COLO829 (cell line): ENCODE data around the gene BRD9.
A peak's percentile ranks its signal among the peaks of the same experiment; 100 is the strongest.
"Not testable (repeated sequence)": the region's sequence is repeated elsewhere in the genome, so short reads cannot be mapped to it uniquely, and the experiment has no call there.

Experiments
- DNase-seq: peaks from one replicate; pipeline ENCODE4 v3.0.0; 2012; ENCODE audit warnings: low spot score

The BRD9 gene

DNA sequence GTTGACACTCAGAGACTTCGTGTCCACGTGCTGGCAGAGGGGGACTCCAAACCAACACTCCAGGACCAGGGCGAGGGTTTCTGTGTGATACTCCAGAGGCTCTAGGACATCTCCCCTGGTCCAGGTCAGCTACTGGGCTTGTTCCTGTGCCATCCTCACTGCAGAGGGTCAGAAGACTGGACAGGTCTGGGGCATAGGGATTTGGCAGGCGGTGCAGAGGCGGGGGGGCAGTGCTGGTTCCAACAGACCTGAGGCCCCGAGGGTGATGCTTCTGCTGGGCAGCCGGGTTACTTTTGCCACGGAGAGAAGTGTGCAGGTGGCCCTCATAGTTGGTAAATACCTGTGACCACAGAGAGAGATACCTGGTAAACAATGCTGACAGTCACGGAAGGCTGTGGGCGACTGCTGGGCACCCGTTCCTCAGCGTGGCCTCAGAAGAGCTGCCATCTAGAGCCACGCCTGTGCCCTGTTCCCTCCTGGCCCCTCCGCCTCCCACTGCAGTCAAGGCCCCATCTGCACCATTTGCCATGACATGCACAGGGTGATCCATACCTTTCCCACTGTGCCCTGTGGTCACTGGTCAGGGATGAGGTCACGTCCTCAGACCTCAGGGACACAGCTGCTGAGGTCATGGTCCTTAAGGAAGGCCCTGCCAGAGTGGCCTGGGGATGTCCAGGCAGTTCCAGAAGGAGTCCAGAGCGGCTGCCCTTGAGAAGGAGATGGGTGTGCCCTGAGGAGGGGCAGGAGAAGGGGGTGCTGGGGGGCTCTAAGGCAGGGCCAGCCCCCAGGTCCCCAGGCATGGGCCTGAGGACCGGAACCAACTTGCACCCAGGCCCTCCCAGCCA is 30.1 kb upstream of the BRD9 start:
- DNase-seq, result no peak

DNA sequence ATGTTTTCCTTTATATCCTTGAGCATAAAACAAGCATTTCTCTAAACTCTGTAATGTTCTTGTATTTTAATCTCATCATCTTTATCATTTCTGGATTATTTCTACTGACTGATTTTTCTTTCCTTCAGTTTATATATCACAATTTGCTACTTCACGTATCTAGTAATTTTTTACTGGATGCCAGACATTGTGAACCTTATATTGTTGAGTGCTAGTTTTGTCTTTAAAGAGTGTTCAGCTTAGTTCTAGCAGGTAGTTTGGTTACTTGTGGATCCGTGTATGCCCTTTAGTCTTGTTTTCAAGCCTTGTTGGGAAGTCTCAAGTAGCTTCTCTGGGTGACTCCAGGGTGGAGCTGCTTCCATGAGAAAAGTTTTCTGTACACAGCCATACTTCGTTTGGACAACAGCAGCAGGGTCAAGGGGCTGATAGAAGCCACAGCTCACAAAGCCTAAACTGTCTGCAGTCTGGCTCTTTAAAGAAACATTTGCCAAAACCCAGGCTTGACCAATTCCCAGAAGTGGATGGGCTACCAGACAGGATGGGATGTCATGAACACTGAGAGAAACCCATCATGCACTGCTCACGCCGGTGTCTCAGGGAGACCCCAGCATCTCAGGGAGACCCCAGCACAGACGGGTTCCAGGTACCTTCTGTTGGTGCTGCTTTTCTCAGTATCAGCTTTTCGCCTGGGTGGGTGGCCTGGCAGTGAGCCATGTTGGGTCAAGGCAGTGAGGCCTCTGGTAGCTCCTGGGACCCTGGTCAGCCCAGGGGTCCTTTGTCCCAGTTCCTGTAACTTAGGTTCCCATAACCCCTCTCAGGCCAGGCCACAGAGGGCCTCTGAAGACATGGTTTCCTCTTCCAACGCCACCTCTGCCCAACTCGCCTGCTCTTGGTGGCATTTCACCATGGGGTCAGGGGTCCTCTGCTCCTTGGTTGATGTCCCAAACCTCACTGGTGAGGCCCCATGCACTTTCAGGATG is 29.1 kb upstream of the BRD9 start:
- no peak for DNase-seq

GRCh38 chr5:920321-920720 is 27.7 kb upstream of the BRD9 start:
- DNase-seq, result no peak

DNA sequence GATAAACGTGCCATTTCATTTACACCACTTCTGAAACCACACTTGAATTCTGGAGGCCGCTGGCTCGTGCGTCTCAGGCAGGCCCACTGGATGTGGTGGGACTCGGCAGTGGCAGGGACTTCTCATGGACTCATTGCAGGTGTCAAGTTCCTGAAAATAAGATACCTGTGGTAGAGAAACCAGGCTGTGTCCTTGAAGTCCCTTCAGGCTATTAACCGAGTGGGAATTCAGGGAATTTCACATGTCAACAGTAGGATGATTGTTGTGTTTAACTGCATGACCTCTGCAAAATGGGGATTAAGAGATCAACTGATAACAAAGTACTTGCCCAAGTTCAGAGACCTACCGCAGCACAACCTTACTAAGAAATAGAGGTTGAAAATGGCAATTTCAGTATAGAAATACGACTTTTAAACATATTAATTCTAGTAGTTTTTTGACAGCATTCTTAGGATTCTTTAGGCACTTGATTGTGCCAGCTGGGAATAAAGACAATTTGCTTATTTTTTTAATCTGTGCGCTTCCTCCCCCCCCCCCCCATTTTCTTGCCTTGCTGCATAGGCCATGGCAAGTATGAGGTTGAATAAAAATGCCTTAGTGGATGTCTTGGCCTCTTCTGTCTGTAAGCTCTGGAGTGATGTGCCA is 26.9 kb upstream of the BRD9 start:
- peak; percentile 46 for DNase-seq

- DNase-seq, result not testable (repeated sequence)
Observed at GRCh38 chr5:918717-919116, 26.1 kb upstream of the BRD9 start.

- no peak for DNase-seq
Observed at GRCh38 chr5:916441-917293, 24.1 kb upstream of the BRD9 start.

DNA sequence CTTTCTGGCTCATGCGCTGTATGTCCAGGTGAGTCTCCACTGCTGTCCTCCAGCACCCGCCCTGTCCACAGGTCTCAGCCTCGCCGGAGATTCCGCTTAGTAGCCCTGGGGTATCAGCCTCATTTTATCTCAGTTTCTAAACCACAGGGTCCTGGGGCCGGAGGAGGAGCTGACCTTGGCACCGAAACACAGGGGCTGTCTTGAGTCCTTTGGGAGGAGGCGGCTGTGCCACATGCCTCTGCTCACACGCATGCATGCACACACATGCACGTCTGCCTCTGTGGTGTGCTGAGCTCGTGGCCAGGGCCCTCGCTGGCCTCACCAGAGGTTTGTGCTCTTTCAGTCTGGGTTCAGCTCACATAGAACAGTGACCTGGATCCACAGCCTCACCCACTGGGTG is 23.3 kb upstream of the BRD9 start:
- DNase-seq, result no peak

DNA sequence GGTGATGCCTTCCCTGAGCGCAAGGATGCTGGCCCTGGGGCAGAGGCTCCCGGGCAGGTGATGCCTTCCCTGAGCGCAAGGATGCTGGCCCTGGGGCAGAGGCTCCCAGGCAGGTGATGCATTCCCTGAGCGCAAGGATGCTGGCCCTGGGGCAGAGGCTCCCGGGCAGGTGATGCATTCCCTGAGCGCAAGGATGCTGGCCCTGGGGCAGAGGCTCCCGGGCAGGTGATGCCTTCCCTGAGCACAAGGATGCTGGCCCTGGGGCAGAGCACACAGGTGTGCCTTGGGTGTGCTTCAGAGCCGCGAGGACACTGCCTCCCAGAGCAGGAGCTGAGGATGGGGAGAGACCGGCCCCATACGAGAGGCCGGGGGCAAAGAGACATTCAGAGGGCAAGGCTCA is 22.7 kb upstream of the BRD9 start:
- DNase-seq, result not testable (repeated sequence)

- no peak for DNase-seq
Observed at GRCh38 chr5:914612-915011, 22.0 kb upstream of the BRD9 start.

DNA sequence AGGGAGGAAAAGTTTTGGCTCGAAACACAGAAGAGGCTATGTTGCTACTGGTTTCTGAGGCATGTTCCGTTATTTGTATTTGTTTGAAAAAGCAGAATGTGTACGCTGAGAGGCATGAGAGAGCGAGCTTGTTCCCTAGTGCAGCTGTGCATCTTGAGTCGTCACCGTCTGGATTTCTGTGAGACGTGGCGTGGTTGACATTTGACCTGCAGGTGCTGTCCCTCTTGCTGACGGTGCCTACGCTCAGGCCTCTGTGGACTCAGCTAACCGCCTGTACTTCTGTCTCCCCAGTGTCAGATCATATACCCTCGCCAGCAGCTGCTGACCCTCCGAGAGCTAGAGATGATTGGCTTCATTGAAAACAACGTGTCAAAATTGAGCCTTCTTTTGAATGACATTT is 21.6 kb upstream of the BRD9 start:
- no peak for DNase-seq

DNA sequence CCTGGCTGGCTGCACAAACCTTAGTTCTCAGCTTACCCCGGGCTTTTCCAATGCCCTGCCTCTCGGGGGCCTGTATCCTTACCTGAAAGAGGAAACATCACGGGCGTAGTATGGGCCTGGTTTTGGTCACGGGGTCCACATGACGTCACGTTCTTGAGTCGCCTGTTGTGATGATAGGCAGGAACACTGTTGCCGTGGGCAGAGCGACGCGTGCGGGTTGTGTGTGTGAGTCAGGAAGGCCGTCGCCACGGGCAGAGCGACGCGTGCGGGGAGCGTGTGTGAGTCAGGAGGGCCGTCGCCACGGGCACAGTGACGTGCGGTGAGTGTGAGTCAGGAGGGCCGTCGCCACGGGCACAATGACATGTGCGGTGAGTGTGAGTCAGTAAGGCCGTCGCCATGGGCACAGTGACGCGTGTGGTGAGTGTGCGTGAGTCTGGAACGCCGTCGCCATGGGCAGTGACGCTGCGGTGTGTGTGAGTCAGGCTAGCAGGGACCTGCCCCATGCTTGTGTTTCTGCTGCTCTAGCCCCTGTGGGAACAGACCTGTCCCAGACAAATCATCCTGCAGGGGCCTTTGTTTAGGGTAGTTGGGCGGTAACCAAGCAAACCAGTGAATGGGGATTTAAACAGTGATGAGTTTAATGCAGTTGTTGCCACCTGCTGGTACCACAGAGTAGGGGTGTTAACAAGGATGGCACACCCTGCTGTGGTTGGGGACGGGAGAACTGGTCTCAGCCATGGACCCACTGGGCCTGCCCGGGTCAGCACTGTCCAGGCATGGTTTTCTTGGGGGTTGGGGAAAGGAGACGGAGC is 19.9 kb upstream of the BRD9 start:
- DNase-seq, result no peak

- no peak for DNase-seq
Observed at GRCh38 chr5:911601-912000, 19.0 kb upstream of the BRD9 start.

GRCh38 chr5:910769-911160 is 18.2 kb upstream of the BRD9 start:
- no peak for DNase-seq

- no peak for DNase-seq
Observed at GRCh38 chr5:909994-910768, 17.6 kb upstream of the BRD9 start.

- no peak for DNase-seq
Observed at GRCh38 chr5:909086-909485, 16.5 kb upstream of the BRD9 start.

DNA sequence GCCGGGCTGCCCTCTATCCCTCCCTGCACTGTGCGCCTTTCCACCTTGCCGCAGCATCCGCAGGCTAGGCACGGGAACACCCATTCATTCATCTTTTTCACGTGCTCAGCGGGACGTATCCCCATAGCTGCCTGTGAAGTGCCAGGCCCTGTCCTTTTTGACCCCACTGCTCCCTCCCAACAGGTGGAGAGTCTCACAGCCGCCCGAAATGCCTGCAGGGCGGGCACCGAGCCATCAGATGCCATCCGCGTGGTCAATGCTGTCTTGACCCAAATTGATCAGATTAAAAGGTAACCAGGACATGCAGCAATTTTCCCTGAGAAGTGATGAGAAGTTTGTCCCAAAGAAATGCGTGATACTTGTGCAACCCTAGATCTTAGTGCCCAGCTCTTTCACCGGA is 15.6 kb upstream of the BRD9 start:
- DNase-seq, result no peak

DNA sequence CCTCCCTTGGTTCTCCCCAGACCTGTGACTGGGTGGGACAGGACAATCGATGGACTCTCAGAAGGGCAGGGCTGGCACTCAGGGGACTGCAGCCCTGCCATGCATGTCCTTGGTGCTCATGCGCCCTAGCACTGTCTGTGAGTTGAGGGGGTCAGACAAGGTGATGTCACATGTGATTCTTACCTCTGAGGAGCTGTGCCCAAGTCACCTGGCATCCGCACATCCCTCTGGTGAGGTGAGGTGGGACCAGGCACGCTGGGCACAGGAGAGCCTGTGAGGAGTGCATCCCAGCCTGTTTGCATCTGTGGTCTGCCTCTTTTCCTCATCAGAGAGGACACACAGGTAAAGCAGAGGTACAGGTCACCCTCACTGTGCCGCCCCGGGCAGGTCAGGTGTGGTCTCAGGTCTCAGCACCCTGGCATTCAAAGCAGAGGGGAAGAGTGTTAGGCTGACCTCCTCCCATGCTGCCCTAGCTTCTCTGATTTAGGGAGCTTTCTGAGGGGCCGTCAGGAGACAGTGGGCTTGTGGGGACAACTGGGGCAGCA is 14.8 kb upstream of the BRD9 start:
- no peak for DNase-seq

DNA sequence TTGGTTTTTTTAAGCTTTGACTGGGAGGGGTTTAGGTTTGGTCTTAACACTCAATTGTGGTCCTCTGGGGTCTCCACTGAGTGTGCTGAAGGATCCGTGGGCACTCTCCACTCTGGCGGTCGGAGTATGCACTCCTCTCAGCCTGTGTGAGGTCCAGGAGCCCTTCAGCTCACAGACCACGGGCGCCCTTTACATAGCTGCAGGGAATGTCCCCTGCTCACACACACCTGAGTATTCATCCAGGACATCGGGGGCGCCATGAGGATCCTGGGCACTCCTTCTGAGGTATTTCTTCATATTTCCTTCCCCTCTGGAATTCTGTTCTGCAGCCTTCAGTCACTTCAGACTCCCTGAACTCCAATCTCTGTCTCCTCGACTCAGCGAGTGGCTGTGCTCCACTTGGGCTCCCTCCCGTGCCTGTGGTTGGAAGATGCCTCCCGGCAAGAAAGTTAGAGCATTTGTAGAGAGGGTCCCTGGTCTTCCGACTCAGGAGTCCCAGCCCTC is 12.6 kb upstream of the BRD9 start:
- DNase-seq, result no peak

- no peak for DNase-seq
Observed at GRCh38 chr5:903756-904096, 11.1 kb upstream of the BRD9 start.
